Psoas muscle (tissue), 8 donors: ENCODE data around the gene CCL13. TPM values are rescaled to one million over a fixed set of nuclear protein-coding genes. Genes with fewer than 3 reads are reported as not detected.

ENCODE experiments used
- ATAC-seq, 4 donors: fragments of 200-7000 bp; cut with Tn5 transposase; one replicate each; pipeline ENCODE4 v1.9.1; 2020; ENCODE audit warnings: moderate library complexity in 3 of 4, mild to moderate bottlenecking in 2 of 4
- DNase-seq, 2 donors: peaks; one replicate each; pipeline ENCODE4 v3.0.0-alpha.2; 2020
- H3K27ac ChIP-seq: fragments of 200-600 bp; one replicate; pipeline ENCODE4 v1.8.0; 2022
- H3K27me3 ChIP-seq, 3 donors: fragments of 200-600 bp in 1 of 3; one replicate each; pipeline versions ENCODE4 v1.6.1 to v1.8.0; 2013 to 2022; ENCODE audit warnings: low read length in 2 of 3, mild to moderate bottlenecking in 2 of 3, moderate library complexity in 1 of 3; ENCODE audit not compliant: insufficient read depth in 3 of 3
- H3K36me3 ChIP-seq, 2 donors: fragments of 200-600 bp in 1 of 2; one replicate each; pipeline versions ENCODE4 v1.6.1 to v1.8.0; 2013 to 2022; ENCODE audit warnings: low read depth in 1 of 2, mild to moderate bottlenecking in 1 of 2, moderate library complexity in 1 of 2; ENCODE audit not compliant: insufficient read depth in 1 of 2
- H3K4me1 ChIP-seq: fragments of 200-600 bp; one replicate; pipeline ENCODE4 v1.8.0; 2022
- H3K4me3 ChIP-seq: fragments of 200-600 bp; one replicate; pipeline ENCODE4 v1.8.0; 2022; ENCODE audit warnings: mild to moderate bottlenecking
- H3K9me3 ChIP-seq: fragments of 200-600 bp; one replicate; pipeline ENCODE4 v1.8.0; 2022
- CTCF ChIP-seq: fragments of 200-600 bp; IDR thresholded peaks from one replicate; pipeline ENCODE4 v1.8.0; 2022; ENCODE audit warnings: antibody characterized with exemption
- WGBS, 3 donors: extraction: QIAGEN DNeasy Blood & Tissue Kit; methylation state at CpG; one replicate each; pipeline versions ENCODE4 v1.1.6 to v1.1.7; 2013; 5-methylcytosine and 5-hydroxymethylcytosine counted together
- intact Hi-C, 2 donors: fragments of 100-400 bp; cut with DNase I; formaldehyde crosslinking; loops; one replicate each; pipeline versions ENCODE4 v1.11.0 to v1.14.2; 2022
- polyA plus RNA-seq, 3 donors: library from polyadenylated mRNA; stranded (reverse); fragments of 200-250 nt; gene quantifications; one replicate each; pipeline ENCODE4 v1.2.3, GENCODE V29; 2013
- total RNA-seq, 4 donors: library from RNA; stranded (reverse); fragmentation: NEBNext Ultra II Directional in 2 of 4; extraction: Animal tissue kit (Norgen Biotek cat#: 25700) in 2 of 4; gene quantifications; one replicate each; pipeline versions ENCODE4 v1.2.1 to v1.2.4, GENCODE V29; 2021 to 2023
- donor health status: healthy with polysubstance abuse.
- donor health status: DM: no; HTN: no; CAD: no; lungs with moderate emphysema.
- donor health status: Bipolar disorder and iron deficiency.
- donor health status: healthy.
- donor health status: DM: yes; HTN: yes; CAD: no.
- donor health status: DM: no; HTN: no; CAD: no.
- donor health status: DM: no; HTN: no; CAD: no.
- donor health status: DM: yes; HTN: yes; CAD: no.

CCL13 gene
- total and polyA plus RNA-seq, 7 donors: 0.10 to 1.2 (median 0.27) TPM; not detected in 2

- no peak for TF ChIP-seq CTCF
- ATAC-seq (no peak), DNase-seq (no peak)
- H3K36me3 ChIP-seq: no peaks in the 10 kb centered on the region
- WGBS, 3 donors: 26 to 34% (median 28%) methylated on average over 7 of the region's 7 CpGs
- H3K4me3 ChIP-seq: no peak overlapping the region
- no peak overlapping the region for H3K27ac ChIP-seq
- no peaks in the 10 kb centered on the region for H3K4me1 ChIP-seq
- H3K27me3 ChIP-seq: peaks cover 0 to 7% (median 3%) of the 10 kb centered on the region in 3 donors
- no peaks in the 10 kb centered on the region for H3K9me3 ChIP-seq
- intact Hi-C loops: no loop called here
Measured at GRCh38 chr17:34382621-34383124, 26.4 kb downstream of the CCL13 start.

- TF ChIP-seq CTCF: no peak
- intact Hi-C loops: no loop called here
- Histone ChIP-seq H3K27me3 (peaks cover 0 to 7% (median 3%) of the 10 kb centered on the region in 3 donors), H3K4me1 (no peaks in the 10 kb centered on the region), H3K27ac (no peak overlapping the region), H3K36me3 (no peaks in the 10 kb centered on the region), H3K4me3 (no peak overlapping the region), H3K9me3 (no peaks in the 10 kb centered on the region)
- WGBS, 3 donors: 79 to 86% (median 82%) methylated on average over 3 of the region's 3 CpGs
- ATAC-seq: no peak
- no peak for DNase-seq
Measured at GRCh38 chr17:34383216-34383615, 26.9 kb downstream of the CCL13 start.

GRCh38 chr17:34384271-34384670 lies 28.0 kb downstream of the CCL13 start:
- Histone ChIP-seq H3K27me3 (peaks cover 0 to 7% (median 0%) of the 10 kb centered on the region in 3 donors), H3K9me3 (no peaks in the 10 kb centered on the region), H3K27ac (no peak overlapping the region), H3K36me3 (no peaks in the 10 kb centered on the region), H3K4me1 (no peaks in the 10 kb centered on the region), H3K4me3 (no peak overlapping the region)
- intact Hi-C loops: no loop called here
- DNase-seq: no peak
- ATAC-seq: no peak
- no peak for TF ChIP-seq CTCF
- WGBS, 3 donors: 77 to 91% (median 89%) methylated on average over 1 of the region's 1 CpG

- H3K27me3 ChIP-seq: peaks cover 0 to 3% (median 0%) of the 10 kb centered on the region in 3 donors
- WGBS, 3 donors: 59 to 64% (median 60%) methylated on average over 9 of the region's 9 CpGs
- intact Hi-C loops: no loop called here
- ATAC-seq (no peak), DNase-seq (no peak)
- no peaks in the 10 kb centered on the region for H3K4me1 ChIP-seq
- H3K4me3 ChIP-seq: no peak overlapping the region
- H3K27ac ChIP-seq: no peak overlapping the region
- no peak for TF ChIP-seq CTCF
- no peaks in the 10 kb centered on the region for H3K36me3 ChIP-seq
- H3K9me3 ChIP-seq: no peaks in the 10 kb centered on the region
Measured at GRCh38 chr17:34384822-34385605, 28.7 kb downstream of the CCL13 start.

- DNase-seq: no peak
- no peak overlapping the region for H3K27ac ChIP-seq
- WGBS, 3 donors: 81 to 85% (median 84%) methylated on average over 5 of the region's 5 CpGs
- no peak for TF ChIP-seq CTCF
- H3K4me1 ChIP-seq: no peaks in the 10 kb centered on the region
- no peak overlapping the region for H3K4me3 ChIP-seq
- no peaks in the 10 kb centered on the region for H3K36me3 ChIP-seq
- H3K9me3 ChIP-seq: no peaks in the 10 kb centered on the region
- peaks cover 0 to 3% (median 0%) of the 10 kb centered on the region in 3 donors for H3K27me3 ChIP-seq
- no peak for ATAC-seq
- intact Hi-C loops: no loop called here
Measured at GRCh38 chr17:34386343-34386696, 30.0 kb downstream of the CCL13 start.
